GM18526 (cell line): ENCODE results near the gene VEGFD.

Experiments used
- POLR2A ChIP-seq: IDR thresholded peaks from 3 replicates; pipeline ENCODE4 v1.6.1; 2011; ENCODE audit not compliant: insufficient read length; ENCODE audit errors: extremely low read depth

The VEGFD gene

GRCh38 chrX:15298201-15298600 lies 86.0 kb downstream of the VEGFD start:
- TF ChIP-seq POLR2A, result no peak
